NCI-H1417 treated with DMSO at 0.1 percent for 48 hours (cell line): ENCODE measurements around the gene PBX4.

Source experiments
- DNase-seq: peaks from one replicate; lab custom pipeline; 2025; lab: John Stamatoyannopoulos, UW

PBX4 gene

GRCh38 chr19:19553670-19554069, 64.8 kb downstream of the PBX4 start:
- no peak for DNase-seq

DNA sequence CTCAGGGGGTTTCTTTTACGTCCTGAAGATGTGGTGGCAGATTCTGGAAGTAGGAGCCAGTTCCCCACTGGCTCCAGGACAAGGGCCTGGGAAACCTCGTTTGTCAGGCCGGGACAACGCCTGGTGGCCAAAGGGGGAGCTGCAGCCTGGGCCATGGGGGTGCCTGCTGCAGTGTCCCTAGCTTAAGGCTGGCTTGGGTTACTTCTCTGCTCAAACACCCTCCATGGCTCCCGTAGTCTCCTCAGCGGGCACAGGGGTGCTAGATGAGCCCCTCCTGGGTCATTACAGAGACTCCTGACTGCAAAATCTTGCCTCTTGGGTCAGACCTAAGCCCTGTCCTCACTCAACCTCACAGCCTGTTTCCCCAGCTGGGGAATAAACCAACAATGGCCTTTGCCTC, 65.7 kb downstream of the PBX4 start:
- no peak for DNase-seq

GRCh38 chr19:19551853-19552192, 66.7 kb downstream of the PBX4 start:
- DNase-seq: no peak

GRCh38 chr19:19550972-19551852, 67.3 kb downstream of the PBX4 start:
- DNase-seq: no peak

DNA sequence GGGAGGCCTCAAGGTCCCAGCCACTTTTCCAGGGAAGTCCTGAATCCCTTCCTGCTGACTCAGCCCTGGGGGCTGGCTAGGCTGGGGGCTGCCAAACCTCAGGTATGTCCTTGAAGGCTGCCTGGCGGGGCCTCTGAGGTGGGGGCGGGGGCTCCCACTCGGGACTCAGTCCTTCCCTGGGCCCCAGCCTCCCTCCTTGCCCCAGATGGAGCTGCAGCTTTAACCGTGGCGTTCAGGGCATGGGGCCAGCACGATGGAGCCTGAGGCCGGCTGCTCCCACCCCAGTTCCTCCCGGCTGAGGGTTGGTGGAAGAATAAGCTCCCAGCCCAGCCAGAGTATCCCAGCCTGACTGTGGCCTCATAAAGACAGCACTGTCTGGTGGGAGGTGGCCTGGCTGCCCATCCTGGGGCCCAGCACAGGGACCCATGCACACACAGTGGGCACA, 68.0 kb downstream of the PBX4 start:
- DNase-seq: no peak

DNA sequence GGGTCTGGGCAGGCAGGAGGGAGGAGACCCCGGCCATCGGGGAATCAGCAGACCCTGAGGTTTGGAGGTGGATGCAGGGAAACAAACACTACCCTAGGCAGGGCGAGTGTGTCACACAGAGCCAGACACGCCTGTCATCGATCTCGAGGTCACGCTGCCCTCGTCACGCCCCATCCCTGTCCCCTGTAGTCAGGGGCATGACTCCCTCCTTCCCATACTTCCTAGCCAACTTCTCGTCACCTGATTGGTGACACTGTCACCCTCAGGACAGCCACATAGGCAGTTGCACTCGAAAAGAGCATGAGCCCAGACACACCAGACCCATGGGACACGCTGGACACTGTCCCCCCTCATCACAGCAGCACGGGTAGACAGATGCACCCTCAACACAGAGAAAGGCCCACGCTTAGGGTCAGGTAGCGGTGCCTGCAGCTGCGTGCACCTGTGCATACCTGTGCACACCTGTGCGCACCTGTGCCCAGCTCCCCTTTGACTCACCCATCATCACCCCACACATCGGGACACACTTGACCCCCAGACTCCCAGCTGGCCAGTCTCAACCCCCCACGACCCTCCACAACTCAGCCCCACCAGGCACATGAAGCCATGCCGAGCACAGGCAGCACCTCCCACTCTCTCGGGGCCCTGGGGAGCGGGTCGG, 68.6 kb downstream of the PBX4 start:
- no peak for DNase-seq

DNA sequence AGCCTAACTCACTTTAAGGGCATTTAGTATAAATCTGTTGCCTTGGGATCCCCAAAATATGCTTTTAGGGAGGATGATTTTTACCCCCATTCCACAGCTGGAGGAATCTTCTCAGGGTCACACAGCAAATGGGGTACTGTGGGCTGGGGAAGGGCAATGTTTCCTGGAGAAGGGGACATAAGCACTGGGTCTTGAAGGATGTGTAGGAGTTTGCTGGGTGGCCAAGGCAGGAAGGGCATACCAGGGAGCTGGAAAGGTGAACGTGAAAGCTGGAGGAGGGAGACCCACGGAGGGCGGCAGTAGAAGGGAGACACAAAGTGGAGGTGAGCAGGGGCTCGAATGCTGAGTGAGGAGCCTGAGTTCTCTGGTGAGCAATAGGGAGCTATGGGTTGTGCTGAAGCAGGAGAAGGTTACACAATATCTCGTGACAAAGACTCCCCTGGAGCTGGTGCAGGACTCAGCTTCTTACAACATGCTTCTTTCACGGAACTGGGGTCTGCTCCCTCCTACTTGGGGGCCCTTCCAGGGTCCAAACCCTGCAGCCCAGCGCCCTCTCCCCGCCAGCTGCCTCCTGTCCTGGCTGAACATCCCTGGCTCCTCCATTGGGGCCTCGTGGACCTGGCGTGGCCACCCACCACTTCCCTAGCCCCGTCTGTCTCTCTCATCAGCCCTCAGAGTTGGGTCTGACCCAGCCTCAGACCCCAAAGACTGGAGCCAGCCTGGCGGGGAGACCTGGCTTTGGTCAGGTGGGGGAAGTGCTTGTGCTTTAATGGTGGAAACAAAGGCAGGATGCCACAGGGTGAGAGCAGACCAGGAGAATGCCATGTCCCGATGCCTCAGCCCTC, 69.3 kb downstream of the PBX4 start:
- DNase-seq: no peak

DNA sequence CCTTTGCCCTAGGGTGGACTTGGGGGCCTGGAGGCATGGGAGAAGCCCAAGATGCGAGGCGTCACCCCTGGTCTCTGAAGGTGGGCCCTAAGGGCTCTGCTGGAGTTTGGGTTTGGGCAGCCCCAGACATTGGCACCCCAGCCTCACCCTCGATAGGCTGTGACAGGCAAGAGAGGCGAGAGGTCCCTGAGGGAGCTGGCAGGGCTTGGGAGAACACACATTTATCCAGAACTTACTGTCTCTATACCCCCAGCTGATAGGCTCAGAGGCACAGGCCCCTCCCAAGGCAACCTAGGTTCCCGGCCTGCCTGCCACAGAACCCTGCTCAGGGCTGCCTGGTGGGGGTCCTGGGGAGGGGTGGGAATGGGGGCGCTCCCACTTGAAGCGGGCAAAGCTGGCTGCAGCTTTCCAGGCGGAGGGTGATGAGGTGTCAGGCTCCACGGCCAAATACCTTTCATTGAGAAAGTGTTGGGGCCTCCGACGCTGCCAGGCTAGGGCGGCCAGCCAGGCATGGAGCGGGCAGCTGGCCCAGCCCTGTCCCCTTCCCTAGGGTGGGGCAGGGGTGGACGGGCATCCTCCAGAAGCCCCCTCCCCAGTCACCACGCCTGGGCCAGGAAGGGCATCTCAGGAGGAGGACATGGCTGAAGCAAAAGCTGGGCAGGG, 70.7 kb downstream of the PBX4 start:
- DNase-seq: no peak

DNA sequence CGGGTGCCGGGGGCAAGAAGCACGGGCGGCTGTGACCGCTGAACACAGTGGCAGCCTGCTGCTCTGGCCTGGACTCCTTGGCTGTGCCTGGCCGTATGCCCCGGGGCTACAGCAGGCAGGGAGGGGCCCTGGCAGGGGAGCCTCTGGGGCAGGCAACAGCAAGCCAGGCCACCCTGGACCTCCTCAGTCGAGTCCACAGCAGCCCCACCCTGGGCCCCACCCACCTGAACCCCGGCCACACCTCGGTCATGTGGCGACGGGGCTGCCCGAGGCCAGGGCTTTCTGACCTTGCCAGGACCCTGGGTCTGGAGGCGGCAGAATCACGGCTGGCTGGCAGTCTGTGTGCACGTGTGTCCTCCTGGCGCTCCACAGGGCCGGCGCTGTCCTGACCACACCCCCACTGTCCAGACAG, 71.7 kb downstream of the PBX4 start:
- DNase-seq: no peak

DNA sequence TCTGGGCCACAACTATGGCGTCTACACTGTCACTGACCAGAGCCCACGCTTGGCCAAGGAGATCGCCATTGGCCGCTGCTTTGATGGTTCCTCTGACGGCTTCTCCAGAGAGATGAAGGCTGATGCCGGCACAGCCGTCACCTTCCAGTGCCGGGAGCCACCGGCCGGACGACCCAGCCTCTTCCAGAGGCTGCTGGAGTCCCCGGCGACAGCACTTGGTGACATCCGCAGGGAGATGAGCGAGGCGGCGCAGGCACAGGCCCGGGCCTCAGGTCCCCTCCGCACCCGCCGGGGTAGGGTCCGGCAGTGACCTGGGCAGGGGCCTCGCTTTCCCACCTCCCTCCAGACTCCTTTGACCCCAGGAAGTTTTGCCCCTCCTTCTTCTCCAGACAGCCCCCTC, 72.8 kb downstream of the PBX4 start:
- DNase-seq: no peak

- no peak for DNase-seq
These were observed 73.4 kb downstream of the PBX4 start for GRCh38 chr19:19544954-19545591.

DNA sequence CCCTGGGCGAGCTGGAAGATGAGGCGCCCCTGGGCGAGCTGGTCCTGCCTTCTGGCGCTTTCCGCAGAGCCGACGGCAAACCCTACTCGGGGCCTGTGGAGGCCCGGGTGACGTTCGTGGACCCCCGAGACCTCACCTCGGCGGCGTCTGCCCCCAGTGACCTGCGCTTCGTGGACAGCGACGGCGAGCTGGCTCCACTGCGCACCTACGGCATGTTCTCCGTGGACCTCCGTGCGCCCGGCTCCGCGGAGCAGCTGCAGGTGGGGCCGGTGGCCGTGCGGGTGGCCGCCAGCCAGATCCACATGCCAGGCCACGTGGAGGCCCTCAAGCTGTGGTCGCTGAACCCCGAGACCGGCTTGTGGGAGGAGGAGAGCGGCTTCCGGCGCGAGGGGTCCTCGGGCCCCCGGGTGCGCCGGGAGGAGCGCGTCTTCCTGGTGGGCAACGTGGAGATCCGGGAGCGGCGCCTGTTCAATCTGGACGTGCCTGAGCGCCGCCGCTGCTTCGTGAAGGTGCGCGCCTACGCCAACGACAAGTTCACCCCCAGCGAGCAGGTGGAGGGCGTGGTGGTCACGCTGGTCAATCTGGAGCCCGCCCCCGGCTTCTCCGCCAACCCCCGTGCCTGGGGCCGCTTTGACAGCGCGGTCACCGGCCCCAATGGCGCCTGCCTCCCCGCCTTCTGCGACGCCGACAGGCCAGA, 74.1 kb downstream of the PBX4 start:
- no peak for DNase-seq

- no peak for DNase-seq
These were observed 74.8 kb downstream of the PBX4 start for GRCh38 chr19:19543640-19544039.

DNA sequence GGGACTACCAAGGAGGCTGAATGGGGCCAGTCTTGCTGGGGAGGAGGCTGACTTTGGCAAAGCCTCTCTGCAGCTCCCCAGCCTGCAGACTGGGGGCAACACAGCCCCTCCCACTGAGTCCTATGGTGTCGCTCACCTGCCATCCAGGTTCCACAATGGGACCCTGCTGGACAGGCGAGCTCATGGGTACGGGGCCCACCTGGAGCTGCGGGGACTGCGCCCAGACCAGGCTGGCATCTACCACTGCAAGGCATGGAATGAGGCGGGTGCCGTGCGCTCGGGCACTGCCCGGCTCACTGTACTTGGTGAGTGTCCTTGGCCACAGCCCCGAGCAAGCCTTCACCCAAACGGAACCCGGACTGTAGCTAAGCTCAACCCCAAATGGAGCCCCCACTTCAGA, 75.4 kb downstream of the PBX4 start:
- DNase-seq: no peak

DNA sequence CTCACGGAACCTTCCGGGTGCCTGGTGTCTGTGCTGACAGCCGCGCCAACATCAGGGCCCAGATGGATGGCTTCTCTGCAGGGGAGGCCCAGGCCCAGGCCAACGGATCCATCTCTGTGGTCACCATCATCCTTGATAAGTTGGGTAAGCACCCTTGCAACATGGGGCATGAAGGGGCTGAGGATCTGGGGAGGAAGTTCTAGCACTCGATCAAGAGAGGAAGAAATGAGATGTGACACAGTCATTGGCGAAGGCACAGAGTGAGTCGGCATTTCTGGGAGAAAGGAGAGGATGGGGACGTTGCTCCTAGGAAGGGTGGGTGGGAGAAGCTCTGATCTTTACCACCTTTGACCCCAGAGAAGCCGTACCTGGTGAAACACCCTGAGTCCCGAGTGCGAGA, 76.0 kb downstream of the PBX4 start:
- DNase-seq: no peak

- no peak for DNase-seq
These were observed 76.9 kb downstream of the PBX4 start for GRCh38 chr19:19541616-19542015.

DNA sequence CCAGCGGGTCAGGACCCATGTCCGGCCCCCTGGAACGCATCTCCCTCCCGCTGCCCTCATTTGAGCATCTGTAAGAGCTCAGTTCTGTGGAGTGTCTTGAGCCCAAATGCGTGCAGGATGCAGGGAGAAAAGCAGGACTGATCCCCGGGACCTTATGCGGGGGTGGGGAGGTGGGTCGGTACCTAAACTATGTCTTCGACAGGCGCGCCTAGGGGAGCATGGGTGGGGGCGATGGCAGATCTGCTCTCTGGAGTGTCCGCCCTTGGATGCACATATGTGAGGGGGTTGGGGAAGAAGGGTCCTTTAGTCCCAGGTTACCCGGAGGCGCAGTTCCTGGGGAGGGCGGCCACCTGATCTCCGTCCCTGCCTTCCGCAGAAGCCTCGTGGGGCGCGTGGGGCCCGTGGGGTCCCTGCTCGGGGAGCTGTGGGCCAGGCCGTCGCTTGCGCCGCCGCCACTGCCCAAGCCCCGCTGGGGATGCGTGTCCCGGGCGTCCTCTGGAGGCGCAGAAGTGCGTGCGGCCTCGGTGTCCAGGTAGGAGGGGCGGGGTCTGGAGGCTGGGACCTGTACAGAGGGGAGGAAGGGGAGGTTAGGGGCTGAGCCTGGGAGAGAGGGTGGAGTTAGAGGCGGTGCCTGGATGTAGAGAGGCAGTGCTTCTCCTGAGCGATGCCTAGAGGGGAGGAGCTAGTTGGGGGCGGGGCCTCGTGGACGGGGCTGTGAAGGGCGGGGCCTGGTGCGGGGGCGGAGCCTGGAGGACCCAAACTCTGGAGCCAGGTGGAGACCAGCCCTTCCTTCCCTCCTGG, 77.6 kb downstream of the PBX4 start:
- DNase-seq: no peak

- DNase-seq: no peak
These were observed 78.3 kb downstream of the PBX4 start for GRCh38 chr19:19540064-19540714.

DNA sequence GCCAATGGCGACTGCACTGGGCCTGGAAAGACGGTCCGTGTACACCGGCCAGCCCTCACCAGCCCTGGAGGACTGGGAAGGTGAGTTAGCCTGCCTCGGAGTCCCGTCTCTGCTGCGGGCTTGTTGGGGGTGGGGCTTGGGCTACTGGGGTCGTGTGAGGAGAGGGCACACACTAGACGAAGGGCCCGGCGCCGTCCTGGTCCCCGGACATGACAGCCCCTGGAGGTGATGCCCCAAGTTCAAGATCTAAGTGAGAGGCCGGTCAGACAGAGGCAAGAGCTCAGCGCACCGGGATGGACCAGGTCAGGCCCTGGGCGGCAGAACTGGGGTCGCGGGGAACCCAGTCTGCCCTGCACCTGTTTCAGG, 78.8 kb downstream of the PBX4 start:
- DNase-seq: no peak

GRCh38 chr19:19538785-19539166, 79.7 kb downstream of the PBX4 start:
- no peak for DNase-seq
